GM19372 (cell line): ENCODE measurements around the gene SMARCAL1.

ENCODE experiments used
- ATAC-seq: cut with Tn5 transposase; IDR thresholded peaks from one replicate; pipeline ENCODE4 v1.9.1; 2021; ENCODE audit warnings: mild to moderate bottlenecking, low read depth, moderate library complexity; ENCODE audit not compliant: unreplicated experiment

The SMARCAL1 gene

DNA sequence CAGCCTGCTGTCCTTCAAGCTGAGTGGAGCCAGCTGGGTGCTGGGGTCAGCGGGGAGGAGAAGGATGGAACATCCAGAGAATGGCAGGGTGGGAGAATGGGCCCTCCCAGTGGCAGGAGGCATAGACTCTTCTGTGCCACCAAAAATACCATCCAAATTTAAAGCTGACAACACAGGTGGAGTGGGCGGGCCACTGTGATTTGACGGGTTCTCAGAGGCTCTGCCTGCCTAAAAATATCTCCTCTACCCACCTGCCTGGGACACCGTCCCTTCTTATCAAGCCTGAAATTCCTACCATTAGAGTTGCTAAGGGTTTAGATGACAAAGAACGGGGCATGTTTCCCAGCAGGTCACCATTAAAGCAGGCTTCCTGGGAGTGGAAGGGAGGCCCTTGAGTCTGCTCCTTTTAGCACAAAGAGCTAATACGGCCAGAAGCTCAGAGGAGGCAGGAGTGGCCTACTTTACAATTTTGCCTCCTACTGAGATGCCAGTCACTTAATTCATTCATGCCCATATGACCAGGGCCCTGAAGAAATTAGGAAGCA lies 20.2 kb upstream of the SMARCAL1 start:
- ATAC-seq: no peak

DNA sequence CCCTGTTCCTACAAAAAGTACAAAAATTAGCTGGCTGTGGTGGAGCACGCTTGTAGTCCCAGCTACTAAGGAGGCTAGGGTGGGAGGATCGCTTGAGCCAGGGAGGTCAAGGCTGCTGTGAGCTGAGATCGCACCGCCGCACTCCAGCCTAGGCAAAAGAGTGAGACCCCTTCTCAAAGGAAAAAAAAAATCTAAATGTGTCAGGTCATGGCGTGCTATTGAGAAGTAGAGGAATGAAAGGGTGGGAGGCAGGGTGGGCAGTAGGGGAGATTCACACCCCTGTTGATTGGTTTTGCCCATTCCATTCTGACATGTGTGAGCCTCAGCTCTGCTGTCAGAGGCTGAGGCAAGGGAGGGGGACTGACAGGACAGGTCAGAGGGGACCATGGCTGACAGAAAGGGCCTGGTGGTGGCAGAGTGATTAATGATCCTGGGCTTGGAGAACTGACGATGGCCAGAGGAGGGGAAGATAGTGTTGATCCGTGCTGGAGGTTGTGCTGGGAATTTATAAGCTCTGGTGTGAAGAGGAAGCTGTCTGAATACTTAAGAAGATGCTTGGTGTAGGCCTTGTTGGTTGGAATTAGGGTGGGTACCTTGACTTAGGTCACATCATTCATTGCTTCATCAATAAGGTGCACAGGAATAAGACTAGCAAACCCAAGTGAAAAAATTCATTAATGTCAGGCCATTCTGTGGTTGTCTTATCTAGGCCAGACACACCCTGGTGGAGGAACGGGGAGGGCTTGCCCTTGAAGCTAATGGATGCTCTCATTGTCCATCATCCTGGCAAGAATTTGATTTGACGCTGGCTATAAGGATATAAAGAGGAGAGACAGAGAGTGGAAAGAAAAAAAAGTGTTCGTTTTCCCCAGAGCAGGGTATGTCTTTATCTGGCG lies 19.1 kb upstream of the SMARCAL1 start:
- ATAC-seq: no peak

GRCh38 chr2:216394881-216395280 lies 17.4 kb upstream of the SMARCAL1 start:
- ATAC-seq: no peak

- no peak for ATAC-seq
These were observed 12.7 kb upstream of the SMARCAL1 start for GRCh38 chr2:216399621-216400020.

- no peak for ATAC-seq
These were observed 9.5 kb upstream of the SMARCAL1 start for GRCh38 chr2:216402751-216403150.

- no peak for ATAC-seq
These were observed 8.2 kb upstream of the SMARCAL1 start for GRCh38 chr2:216404010-216404618.

GRCh38 chr2:216405588-216405987 lies 6.7 kb upstream of the SMARCAL1 start:
- ATAC-seq: no peak

GRCh38 chr2:216406826-216407225 lies 5.5 kb upstream of the SMARCAL1 start:
- ATAC-seq: no peak

DNA sequence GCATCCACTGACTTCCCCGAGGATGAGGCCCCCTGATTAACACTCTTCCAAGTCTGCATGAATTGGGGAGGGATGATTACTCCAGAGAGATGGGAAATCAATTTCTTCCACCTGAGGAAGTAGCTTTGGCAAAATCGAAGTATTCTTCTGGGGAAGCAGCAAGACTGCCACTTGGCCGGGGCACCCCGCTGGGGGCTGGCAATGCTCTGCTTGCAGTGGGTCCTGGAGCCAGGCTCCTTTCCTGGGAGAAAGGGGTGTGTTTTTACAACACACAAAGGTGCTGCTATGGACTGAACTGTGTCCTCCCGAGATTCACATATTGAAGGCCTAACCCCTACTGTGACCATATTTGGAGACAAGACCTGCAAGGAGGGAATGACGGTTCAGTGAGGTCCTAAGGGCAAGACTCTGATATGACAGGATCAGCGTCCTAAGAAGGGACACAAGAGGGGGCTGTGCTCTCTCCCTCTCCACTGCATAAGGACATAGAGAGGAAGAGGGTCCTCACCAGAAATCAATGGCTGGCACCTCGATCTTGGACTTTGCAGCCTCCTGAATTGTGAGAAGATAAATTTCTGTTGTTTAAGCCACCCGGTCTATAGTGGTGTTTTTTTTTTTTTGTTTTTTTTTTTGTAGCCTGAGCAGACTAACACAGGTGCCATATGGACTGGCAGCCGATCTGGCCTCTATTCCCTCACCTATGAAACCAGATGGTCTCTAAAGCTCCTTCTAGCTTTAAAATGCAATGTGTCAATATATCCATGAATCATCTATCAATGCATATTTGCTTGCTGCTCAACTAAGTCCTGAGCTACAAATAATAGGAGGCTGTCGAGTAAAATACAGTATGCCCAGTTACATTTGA lies 3.6 kb upstream of the SMARCAL1 start:
- no peak for ATAC-seq

- no peak for ATAC-seq
These were observed 1.7 kb upstream of the SMARCAL1 start for GRCh38 chr2:216410550-216410949.

GRCh38 chr2:216413882-216414281 lies 1.6 kb downstream of the SMARCAL1 start:
- ATAC-seq: no peak

DNA sequence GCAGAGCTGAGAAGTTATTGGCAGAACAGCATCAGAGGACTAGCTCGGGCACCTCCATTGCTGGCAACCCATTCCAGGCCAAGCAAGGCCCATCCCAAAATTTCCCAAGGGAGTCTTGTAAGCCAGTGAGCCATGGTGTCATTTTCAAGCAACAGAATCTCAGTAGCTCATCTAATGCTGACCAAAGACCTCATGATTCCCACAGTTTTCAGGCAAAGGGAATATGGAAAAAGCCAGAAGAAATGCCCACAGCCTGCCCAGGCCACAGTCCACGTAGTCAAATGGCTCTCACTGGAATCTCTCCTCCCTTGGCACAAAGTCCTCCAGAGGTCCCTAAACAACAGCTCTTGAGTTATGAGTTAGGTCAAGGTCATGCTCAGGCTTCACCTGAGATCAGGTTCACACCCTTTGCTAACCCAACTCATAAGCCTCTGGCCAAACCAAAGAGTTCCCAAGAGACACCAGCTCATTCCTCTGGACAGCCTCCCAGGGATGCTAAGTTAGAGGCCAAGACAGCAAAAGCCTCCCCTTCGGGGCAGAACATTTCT lies 2.6 kb downstream of the SMARCAL1 start:
- no peak for ATAC-seq

- no peak for ATAC-seq
These were observed 3.3 kb downstream of the SMARCAL1 start for GRCh38 chr2:216415541-216415940.

DNA sequence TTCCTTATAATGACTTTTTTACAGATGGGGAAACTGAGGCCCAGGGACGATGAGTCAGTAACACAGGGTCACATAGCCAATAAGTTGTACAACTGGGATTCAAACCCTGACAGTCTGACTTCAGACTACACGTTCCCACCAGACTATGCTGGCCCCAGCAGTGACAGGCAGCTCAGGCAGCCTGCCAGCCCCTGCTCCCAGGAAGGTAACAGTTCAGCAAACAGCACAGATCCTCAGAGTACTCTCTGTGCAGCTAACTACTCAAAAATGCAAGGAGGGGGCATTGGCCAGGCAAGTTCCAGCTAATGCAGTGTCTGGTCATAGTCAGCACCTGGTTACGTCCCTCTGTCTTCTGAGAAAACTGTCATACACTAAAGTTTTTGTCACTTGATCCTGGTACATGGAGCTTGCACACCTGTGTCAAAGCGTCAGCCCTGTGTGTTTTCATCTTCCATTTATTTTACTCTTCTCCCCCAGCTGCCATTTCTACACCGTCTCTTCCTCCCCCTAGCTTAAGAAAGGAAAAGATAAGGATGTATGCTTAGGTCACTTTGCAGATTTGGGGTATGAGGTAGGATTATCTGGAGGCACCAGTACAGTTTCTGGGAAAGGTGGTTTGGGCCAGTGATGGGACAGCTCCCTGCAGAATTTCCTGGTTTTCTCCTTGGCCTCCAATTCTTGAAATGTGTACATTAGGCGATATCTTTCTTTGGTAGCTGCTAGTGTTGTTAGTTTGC lies 4.5 kb downstream of the SMARCAL1 start:
- ATAC-seq: no peak

GRCh38 chr2:216418981-216419380 lies 6.7 kb downstream of the SMARCAL1 start:
- ATAC-seq: no peak

- no peak for ATAC-seq
These were observed 8.2 kb downstream of the SMARCAL1 start for GRCh38 chr2:216420367-216421101.

GRCh38 chr2:216423071-216423470 lies 10.8 kb downstream of the SMARCAL1 start:
- ATAC-seq: no peak

- no peak for ATAC-seq
These were observed 12.0 kb downstream of the SMARCAL1 start for GRCh38 chr2:216424274-216424673.
